ENCODE data around the gene TUBA4B. TPM values are rescaled to one million over a fixed set of nuclear protein-coding genes. Genes with fewer than 3 reads are reported as not detected.

Gene TUBA4B
- total RNA-seq, 2 donors from 2014 or later: not detected

DNA sequence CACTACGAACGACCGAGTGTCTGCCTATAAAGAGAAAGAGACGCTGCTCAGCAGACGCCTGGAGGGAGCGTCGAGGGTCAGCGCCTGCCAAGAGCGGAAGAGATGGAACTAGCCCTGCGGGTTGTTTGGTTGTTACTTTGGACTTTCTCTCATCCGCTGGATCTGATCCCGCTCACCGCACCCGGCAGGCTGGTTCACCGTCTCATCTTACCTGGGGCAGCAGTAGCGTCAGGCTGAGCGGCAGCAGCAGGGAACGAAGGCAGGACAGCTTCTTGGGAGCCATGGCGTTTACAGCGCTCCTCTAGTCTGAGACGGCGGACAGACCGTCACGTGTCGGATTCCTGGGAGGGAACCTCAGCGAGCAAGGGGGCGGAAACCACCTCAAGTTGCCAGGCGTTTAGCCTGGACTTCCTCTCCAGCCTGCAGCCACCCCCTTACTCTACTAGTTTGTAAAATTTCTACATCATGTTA lies 9.7 kb upstream of the TUBA4B start:
- intact Hi-C loops (cut with DNase I): no loop called here
- DNase-seq: peak; percentile 60
- H3K27ac ChIP-seq: no peak overlapping the region

DNA sequence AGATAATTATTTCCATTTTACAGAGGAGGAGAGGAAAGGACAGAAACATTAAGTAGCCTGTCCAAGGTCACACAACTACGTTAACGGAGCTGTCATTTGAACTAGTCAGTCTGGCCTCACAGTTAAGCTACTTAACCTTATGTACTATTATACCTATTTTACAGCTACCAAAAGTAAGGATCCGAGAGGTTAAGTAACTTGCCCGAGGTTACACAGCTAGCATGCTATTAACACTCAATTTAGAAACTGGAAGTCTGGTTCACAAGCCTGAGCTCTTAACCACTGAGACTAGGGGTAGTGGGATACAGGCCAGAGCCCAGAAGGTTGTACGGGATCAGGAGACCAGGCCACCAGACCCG lies 8.3 kb upstream of the TUBA4B start:
- TF ChIP-seq, protein P1, sequence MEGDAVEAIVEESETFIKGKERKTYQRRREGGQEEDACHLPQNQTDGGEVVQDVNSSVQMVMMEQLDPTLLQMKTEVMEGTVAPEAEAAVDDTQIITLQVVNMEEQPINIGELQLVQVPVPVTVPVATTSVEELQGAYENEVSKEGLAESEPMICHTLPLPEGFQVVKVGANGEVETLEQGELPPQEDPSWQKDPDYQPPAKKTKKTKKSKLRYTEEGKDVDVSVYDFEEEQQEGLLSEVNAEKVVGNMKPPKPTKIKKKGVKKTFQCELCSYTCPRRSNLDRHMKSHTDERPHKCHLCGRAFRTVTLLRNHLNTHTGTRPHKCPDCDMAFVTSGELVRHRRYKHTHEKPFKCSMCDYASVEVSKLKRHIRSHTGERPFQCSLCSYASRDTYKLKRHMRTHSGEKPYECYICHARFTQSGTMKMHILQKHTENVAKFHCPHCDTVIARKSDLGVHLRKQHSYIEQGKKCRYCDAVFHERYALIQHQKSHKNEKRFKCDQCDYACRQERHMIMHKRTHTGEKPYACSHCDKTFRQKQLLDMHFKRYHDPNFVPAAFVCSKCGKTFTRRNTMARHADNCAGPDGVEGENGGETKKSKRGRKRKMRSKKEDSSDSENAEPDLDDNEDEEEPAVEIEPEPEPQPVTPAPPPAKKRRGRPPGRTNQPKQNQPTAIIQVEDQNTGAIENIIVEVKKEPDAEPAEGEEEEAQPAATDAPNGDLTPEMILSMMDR (IDR thresholded peaks at IDR 0.05): no peak
- peaks cover 24% of the 10 kb centered on the region for H3K4me1 ChIP-seq
- no peaks in the 10 kb centered on the region for H3K36me3 ChIP-seq
- no peaks in the 10 kb centered on the region for H3K9me3 ChIP-seq
- intact Hi-C loops (cut with DNase I): no loop called here
- no peak for DNase-seq
- H3K9ac ChIP-seq (ENCODE audit: low read depth in 2 of 2, low read length in 2 of 2): peak overlapping the region; percentile 86 to 99
- no peaks in the 10 kb centered on the region for H3K27me3 ChIP-seq
- peak overlapping the region; percentile 88 for H3K27ac ChIP-seq
- H3K4me3 ChIP-seq: peak overlapping the region; percentile 73

More for the DNA sequence above, 9.7 kb upstream of the TUBA4B start:
- H3K27me3 ChIP-seq: no peaks in the 10 kb centered on the region
- TF ChIP-seq, protein P1 (IDR thresholded peaks at IDR 0.05): no peak
- H3K4me1 ChIP-seq: peaks cover 16% of the 10 kb centered on the region
- H3K36me3 ChIP-seq: no peaks in the 10 kb centered on the region
- no peaks in the 10 kb centered on the region for H3K9me3 ChIP-seq
- H3K4me3 ChIP-seq: peak overlapping the region; percentile 19
- peak overlapping the region in 1 of 2 donors; percentile 55 for H3K9ac ChIP-seq (ENCODE audit: low read depth in 2 of 2, low read length in 2 of 2)

DNA sequence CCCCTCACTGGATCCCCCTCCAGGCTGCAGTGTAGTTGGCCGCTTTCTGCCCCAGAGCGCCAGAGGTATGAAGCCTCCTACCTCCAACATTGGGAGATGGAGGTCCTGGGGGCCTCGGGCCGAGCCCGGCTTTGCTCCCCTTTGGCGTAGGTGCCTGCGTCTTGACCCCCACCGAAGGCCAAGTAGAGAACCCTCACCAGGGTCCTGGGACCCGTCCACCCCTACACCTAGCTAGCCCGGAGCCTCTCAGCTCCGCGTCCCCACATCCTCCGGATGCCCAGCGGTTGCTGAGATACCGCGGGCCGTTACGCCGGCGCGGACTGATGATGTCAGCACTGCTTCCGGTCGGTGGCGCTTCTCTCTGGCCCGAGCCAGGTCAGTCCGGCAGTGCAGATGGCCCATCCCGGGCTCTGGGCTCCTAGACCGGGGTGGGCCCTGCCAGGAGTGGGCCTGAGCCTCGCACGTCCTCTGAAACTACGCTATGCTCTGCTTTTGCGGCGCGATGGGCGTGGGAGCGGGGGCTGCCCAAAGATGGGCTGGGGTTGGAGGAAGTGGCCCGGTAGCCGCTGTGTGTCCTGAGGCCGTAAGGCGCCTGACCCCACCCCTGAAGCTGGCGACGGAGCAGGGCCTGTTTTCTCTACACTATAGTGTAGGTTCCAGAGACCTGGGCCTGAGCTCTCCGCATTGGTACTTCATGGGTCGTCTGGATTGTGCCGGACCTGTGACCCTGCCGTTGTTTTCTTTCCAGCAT lies 7.7 kb upstream of the TUBA4B start, which contains the start of the genes GLB1L and STK16:
Gene GLB1L, minus strand, starts transcription at position 297 of the 751 bp plus-strand sequence. CDS start 1,871 bp downstream, outside the sequence.
Gene STK16, plus strand, starts transcription at position 332 of the 751 bp plus-strand sequence. CDS start 521 bp downstream, outside the sequence.
- Histone ChIP-seq H3K36me3 (no peaks in the 10 kb centered on the region), H3K4me1 (peaks cover 28% of the 10 kb centered on the region), H3K4me3 (peak within 1 kb of the TSS; percentile 73), H3K27ac (peak within 1 kb of the TSS; percentile 88), H3K9me3 (no peaks in the 10 kb centered on the region), H3K9ac (ENCODE audit: low read depth in 2 of 2, low read length in 2 of 2) (peak within 1 kb of the TSS; percentile 86 to 99), H3K27me3 (no peaks in the 10 kb centered on the region)
- TF ChIP-seq, protein P1 (IDR thresholded peaks at IDR 0.05): no peak
- peak; percentile 96 for DNase-seq
- intact Hi-C loops (cut with DNase I): no loop called here

DNA sequence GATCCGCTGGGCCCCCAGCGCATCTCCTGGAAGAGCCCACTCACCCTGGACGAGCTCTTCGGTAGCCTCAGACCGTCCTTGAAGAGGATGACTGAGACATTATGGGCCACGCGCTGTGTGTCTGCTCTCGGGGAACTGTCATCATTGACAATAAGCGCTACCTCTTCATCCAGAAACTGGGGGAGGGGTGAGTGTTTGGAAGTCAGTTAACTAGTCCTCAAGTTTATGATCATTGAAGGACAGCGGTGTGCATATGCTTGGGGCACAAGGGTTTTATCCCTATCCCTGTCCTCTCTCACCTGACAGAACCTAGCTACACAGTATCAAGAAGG lies 7.2 kb upstream of the TUBA4B start:
- peaks cover 34% of the 10 kb centered on the region for H3K4me1 ChIP-seq
- TF ChIP-seq, protein P1 (IDR thresholded peaks at IDR 0.05): no peak
- H3K9ac ChIP-seq (ENCODE audit: low read depth in 2 of 2, low read length in 2 of 2): peak overlapping the region; percentile 86 to 99
- intact Hi-C loops (cut with DNase I): no loop called here
- H3K27me3 ChIP-seq: no peaks in the 10 kb centered on the region
- peak; percentile 46 for DNase-seq
- peak overlapping the region; percentile 73 for H3K4me3 ChIP-seq
- H3K9me3 ChIP-seq: no peaks in the 10 kb centered on the region
- H3K27ac ChIP-seq: peak overlapping the region; percentile 88
- no peaks in the 10 kb centered on the region for H3K36me3 ChIP-seq

DNA sequence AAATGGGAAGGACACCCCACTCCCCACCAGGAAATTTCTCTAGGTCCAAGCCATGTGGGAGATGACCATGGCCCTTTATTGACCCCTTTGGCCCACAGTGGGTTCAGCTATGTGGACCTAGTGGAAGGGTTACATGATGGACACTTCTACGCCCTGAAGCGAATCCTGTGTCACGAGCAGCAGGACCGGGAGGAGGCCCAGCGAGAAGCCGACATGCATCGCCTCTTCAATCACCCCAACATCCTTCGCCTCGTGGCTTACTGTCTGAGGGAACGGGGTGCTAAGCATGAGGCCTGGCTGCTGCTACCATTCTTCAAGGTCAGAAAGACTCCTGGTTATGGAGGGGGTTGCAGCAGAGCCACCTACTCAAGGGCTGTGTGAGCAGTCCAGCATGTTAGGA lies 6.5 kb upstream of the TUBA4B start:
- DNase-seq: no peak
- peaks cover 37% of the 10 kb centered on the region for H3K4me1 ChIP-seq
- H3K9ac ChIP-seq (ENCODE audit: low read depth in 2 of 2, low read length in 2 of 2): peak overlapping the region in 1 of 2 donors; percentile 99
- TF ChIP-seq, protein P1 (IDR thresholded peaks at IDR 0.05): no peak
- no peaks in the 10 kb centered on the region for H3K27me3 ChIP-seq
- no peak overlapping the region for H3K27ac ChIP-seq
- H3K36me3 ChIP-seq: no peaks in the 10 kb centered on the region
- no peak overlapping the region for H3K4me3 ChIP-seq
- intact Hi-C loops (cut with DNase I): no loop called here
- H3K9me3 ChIP-seq: no peaks in the 10 kb centered on the region
